GM12878 (cell line): ENCODE results near the gene ATAD3A. TPM values are rescaled to one million over a fixed set of nuclear protein-coding genes. Genes with fewer than 3 reads are reported as not detected.

Experiments used
- ATAC-seq: fragments of 200-7000 bp; cut with Tn5 transposase; 3 replicates; pipeline ENCODE4 v1.9.1; 2020; ENCODE audit warnings: mild to moderate bottlenecking, moderate library complexity
- BruUV-seq: library from RNA; stranded (reverse); fragments of 400-500 nt; replicated peaks from 2 replicates; lab custom pipeline; 2021; lab: Mats Ljungman, UMichigan
- CTCF ChIA-PET: fragments of 300-600 bp; sonication (Branson Sonifier 250); formaldehyde crosslinking; extraction: SDS; loops from one replicate; lab custom pipeline; 2021; ENCODE audit warnings: inconsistent platforms; lab: Yijun Ruan, JAX
- POLR2A ChIA-PET: fragments of 350-600 bp; formaldehyde crosslinking; extraction: SDS; loops from one replicate; lab custom pipeline; 2021; ENCODE audit warnings: inconsistent platforms; lab: Charles Lee
- RAD21 ChIA-PET: fragments of 300-600 bp; sonication (Branson Sonifier 250); formaldehyde crosslinking; loops from one replicate; lab custom pipeline; 2023; ENCODE audit warnings: antibody characterized with exemption; ENCODE audit not compliant: unreplicated experiment; lab: Charles Lee
- SMC1A ChIA-PET: fragments of 300-600 bp; sonication (Branson Sonifier 250); formaldehyde crosslinking; loops from one replicate; lab custom pipeline; 2023; ENCODE audit not compliant: unreplicated experiment, uncharacterized antibody; lab: Charles Lee
- DNase-seq: peaks from one replicate; pipeline ENCODE4 v3.0.0-alpha.2; 2011; ENCODE audit warnings: low read depth, low spot score
- FAIRE-seq: peaks from 3 replicates; lab custom pipeline; 2011; peaks lifted over from hg19 to GRCh38; lab: Jason Lieb, UNC
- H2AFZ ChIP-seq: 2 replicates; pipeline ENCODE4 v1.6.0; 2011; ENCODE audit warnings: low read depth, low read length, control low read depth; ENCODE audit not compliant: control insufficient read depth
- H3K27ac ChIP-seq: 2 replicates; pipeline ENCODE4 v1.5.1; 2011; ENCODE audit warnings: control low read depth; ENCODE audit not compliant: control insufficient read depth, insufficient read depth
- H3K27me3 ChIP-seq, 2 experiments: replicated peaks in 1 of 2; 2 replicates each; pipeline versions ENCODE4 v1.6.0 to v1.6.1; 2011; ENCODE audit warnings: low read length in 1 of 2; ENCODE audit not compliant: control insufficient read depth in 2 of 2, insufficient read depth in 2 of 2
- H3K36me3 ChIP-seq, 2 experiments: 2 replicates each; pipeline ENCODE4 v1.5.1; 2011; ENCODE audit warnings: low read length in 1 of 2; ENCODE audit not compliant: control insufficient read depth in 2 of 2, insufficient read depth in 2 of 2
- H3K4me1 ChIP-seq: 2 replicates; pipeline ENCODE4 v1.6.1; 2011; ENCODE audit warnings: mild to moderate bottlenecking, low read length, moderate library complexity, mixed read lengths; ENCODE audit not compliant: control insufficient read depth, insufficient read depth
- H3K4me2 ChIP-seq: 2 replicates; pipeline ENCODE4 v1.6.0; 2011; ENCODE audit warnings: control low read depth; ENCODE audit not compliant: control insufficient read depth, insufficient read depth
- H3K4me3 ChIP-seq: fragments of 200-600 bp; sonication (generic); 2 replicates; pipeline ENCODE4 v1.5.1; 2016
- H3K79me2 ChIP-seq: 2 replicates; pipeline ENCODE4 v1.6.0; 2011; ENCODE audit warnings: low read length; ENCODE audit not compliant: control insufficient read depth, insufficient read depth
- H3K9ac ChIP-seq: 2 replicates; pipeline ENCODE4 v1.8.0; 2011; ENCODE audit warnings: low read length, control low read depth, mixed read lengths; ENCODE audit not compliant: control insufficient read depth, insufficient read depth
- H3K9me3 ChIP-seq: replicated peaks from 3 replicates; pipeline ENCODE4 v1.5.1; 2011; ENCODE audit warnings: mild to moderate bottlenecking, low read length; ENCODE audit not compliant: control insufficient read depth, insufficient read depth
- H4K20me1 ChIP-seq: 2 replicates; pipeline ENCODE4 v1.6.0; 2011; ENCODE audit not compliant: control insufficient read depth, insufficient read depth
- GABPA ChIP-seq: IDR thresholded peaks from 2 replicates; pipeline ENCODE4 v1.6.1; 2014; ENCODE audit warnings: antibody characterized with exemption, low read depth, mild to moderate bottlenecking, inconsistent platforms
- RUNX3 ChIP-seq: IDR thresholded peaks from 2 replicates; pipeline ENCODE4 v1.6.1; 2012; ENCODE audit warnings: low read length, inconsistent platforms
- WGBS: methylation state at CpG from one replicate; pipeline ENCODE4 v1.1.6; 2016; ENCODE audit warnings: low lambda C conversion rate; ENCODE audit not compliant: insufficient replicate concordance, insufficient coverage; ENCODE audit errors: missing lambda C conversion rate; 5-methylcytosine and 5-hydroxymethylcytosine counted together
- in situ Hi-C: fragments of 300-500 bp; cut with MboI; formaldehyde crosslinking; loops from 9 replicates; pipeline ENCODE4 v1.14.3; 2018; ENCODE audit warnings: mixed read lengths
- intact Hi-C: fragments of 100-400 bp; cut with micrococcal nuclease; formaldehyde crosslinking; loops from one replicate; pipeline ENCODE4 v1.14.2; 2022; ENCODE audit not compliant: unreplicated experiment
- polyA plus RNA-seq, 11 experiments: library from polyadenylated mRNA; depleted of rRNA in 4 of 11; unstranded in 6 of 11; stranded (reverse) in 5 of 11; fragments of >200 nt; fragmentation: Nextera tagmentation in 4 of 11; fragmentation: Illumina TruSeq in 1 of 11; extraction: Ambion mirVana in 4 of 11; extraction: Trizol in 1 of 11; gene quantifications; 1 replicate in 1 of 11; 2 replicates in 10 of 11; pipeline versions ENCODE4 v1.2.1 to v1.2.3, GENCODE V29; 2011 to 2016; ENCODE audit warnings: inconsistent platforms in 2 of 11, missing spikeins in 2 of 11, low read depth in 1 of 11
- total RNA-seq, 4 experiments: library from RNA; depleted of rRNA in 3 of 4; stranded (reverse); fragments of >200 nt in 3 of 4; fragmentation: Illumina TruSeq in 1 of 4; extraction: Trizol in 1 of 4; gene quantifications; 2 replicates each; pipeline versions ENCODE4 v1.2.1 to v1.2.3, GENCODE V29; 2013 to 2021
- TF ChIP-seq, protein P1 (sequence below): fragments of 450-650 bp; IDR thresholded peaks from 2 replicates; pipeline ENCODE4 v1.6.1; 2016; ENCODE audit warnings: mild to moderate bottlenecking, moderate library complexity, borderline replicate concordance
- TF ChIP-seq, protein P2 (sequence below): fragments of 450-650 bp; IDR thresholded peaks from 2 replicates; pipeline ENCODE4 v1.6.1; 2018; ENCODE audit warnings: mild to moderate bottlenecking, low read depth, moderate library complexity; ENCODE audit not compliant: partially characterized antibody
- TF ChIP-seq, protein P3 (sequence below): IDR thresholded peaks from 2 replicates; pipeline ENCODE4 v1.6.1; 2011; ENCODE audit warnings: borderline replicate concordance, low read depth, mild to moderate bottlenecking, moderate library complexity, mixed read lengths, low read length; ENCODE audit not compliant: insufficient read depth; ENCODE audit errors: extremely low read length

The ATAD3A gene
- total and polyA plus RNA-seq, 10 of the 15 experiments (the other 5 are each of a cell fraction or from before 2014, with no cell fraction given) = 0.05 to 93.5 (median 38.9) TPM

DNA sequence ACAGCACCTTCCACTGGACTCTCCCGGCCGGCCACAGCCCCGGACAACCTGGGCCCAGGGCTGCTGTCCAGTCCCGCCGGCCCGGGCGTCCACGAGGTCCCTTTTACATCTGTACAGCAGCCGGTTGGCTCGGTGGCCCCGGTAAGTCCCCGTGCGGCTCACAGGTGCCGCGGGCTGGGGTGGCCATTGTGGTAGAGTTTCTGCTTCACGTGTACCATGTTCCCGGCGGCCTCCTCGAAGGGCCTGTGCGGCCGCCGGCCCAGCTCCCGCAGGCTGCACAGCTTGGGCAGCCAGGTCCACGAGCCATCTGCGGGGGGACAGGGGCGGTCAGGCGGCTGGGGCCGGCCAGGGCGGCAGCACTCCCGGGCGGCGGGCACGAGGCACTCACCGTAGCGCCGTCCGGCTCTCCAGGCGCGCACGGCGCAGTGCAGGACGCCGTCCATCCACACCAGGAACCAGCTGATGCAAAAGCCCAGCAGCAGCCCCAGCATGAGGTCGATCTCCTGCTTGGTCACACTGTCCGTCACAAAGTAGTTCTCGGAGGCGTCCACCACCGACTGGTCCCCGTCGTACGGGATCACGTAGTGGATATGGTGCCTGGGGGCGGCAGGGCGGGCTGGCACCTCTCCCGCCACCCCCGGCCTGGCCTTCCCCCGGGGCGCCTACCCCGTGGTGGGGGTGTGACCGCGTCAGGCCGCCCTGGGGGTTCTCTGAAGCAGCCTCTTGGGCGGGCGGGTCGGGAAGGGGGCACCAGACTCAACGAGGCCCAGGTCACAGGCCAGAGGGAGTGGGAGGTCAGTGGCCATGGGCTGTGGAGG lies 23.4 kb downstream of the ATAD3A start:
- Histone ChIP-seq H3K36me3 (no peaks in the 10 kb centered on the region), H3K4me2 (no peak overlapping the region), H2AFZ (no peak overlapping the region), H3K27me3 (no peaks in the 10 kb centered on the region), H3K4me3 (no peak overlapping the region)
- FAIRE-seq (no peak), DNase-seq (no peak), ATAC-seq (no peak)
- POLR2A ChIA-PET = no interaction called here
- intact Hi-C loops = no loop called here
- CTCF ChIA-PET = no interaction called here
- in situ Hi-C loops = no loop called here
- TF ChIP-seq RUNX3 (no peak), GABPA (no peak)
- TF ChIP-seq, protein P1, sequence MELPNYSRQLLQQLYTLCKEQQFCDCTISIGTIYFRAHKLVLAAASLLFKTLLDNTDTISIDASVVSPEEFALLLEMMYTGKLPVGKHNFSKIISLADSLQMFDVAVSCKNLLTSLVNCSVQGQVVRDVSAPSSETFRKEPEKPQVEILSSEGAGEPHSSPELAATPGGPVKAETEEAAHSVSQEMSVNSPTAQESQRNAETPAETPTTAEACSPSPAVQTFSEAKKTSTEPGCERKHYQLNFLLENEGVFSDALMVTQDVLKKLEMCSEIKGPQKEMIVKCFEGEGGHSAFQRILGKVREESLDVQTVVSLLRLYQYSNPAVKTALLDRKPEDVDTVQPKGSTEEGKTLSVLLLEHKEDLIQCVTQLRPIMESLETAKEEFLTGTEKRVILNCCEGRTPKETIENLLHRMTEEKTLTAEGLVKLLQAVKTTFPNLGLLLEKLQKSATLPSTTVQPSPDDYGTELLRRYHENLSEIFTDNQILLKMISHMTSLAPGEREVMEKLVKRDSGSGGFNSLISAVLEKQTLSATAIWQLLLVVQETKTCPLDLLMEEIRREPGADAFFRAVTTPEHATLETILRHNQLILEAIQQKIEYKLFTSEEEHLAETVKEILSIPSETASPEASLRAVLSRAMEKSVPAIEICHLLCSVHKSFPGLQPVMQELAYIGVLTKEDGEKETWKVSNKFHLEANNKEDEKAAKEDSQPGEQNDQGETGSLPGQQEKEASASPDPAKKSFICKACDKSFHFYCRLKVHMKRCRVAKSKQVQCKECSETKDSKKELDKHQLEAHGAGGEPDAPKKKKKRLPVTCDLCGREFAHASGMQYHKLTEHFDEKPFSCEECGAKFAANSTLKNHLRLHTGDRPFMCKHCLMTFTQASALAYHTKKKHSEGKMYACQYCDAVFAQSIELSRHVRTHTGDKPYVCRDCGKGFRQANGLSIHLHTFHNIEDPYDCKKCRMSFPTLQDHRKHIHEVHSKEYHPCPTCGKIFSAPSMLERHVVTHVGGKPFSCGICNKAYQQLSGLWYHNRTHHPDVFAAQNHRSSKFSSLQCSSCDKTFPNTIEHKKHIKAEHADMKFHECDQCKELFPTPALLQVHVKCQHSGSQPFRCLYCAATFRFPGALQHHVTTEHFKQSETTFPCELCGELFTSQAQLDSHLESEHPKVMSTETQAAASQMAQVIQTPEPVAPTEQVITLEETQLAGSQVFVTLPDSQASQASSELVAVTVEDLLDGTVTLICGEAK = no peak
- TF ChIP-seq, protein P2, sequence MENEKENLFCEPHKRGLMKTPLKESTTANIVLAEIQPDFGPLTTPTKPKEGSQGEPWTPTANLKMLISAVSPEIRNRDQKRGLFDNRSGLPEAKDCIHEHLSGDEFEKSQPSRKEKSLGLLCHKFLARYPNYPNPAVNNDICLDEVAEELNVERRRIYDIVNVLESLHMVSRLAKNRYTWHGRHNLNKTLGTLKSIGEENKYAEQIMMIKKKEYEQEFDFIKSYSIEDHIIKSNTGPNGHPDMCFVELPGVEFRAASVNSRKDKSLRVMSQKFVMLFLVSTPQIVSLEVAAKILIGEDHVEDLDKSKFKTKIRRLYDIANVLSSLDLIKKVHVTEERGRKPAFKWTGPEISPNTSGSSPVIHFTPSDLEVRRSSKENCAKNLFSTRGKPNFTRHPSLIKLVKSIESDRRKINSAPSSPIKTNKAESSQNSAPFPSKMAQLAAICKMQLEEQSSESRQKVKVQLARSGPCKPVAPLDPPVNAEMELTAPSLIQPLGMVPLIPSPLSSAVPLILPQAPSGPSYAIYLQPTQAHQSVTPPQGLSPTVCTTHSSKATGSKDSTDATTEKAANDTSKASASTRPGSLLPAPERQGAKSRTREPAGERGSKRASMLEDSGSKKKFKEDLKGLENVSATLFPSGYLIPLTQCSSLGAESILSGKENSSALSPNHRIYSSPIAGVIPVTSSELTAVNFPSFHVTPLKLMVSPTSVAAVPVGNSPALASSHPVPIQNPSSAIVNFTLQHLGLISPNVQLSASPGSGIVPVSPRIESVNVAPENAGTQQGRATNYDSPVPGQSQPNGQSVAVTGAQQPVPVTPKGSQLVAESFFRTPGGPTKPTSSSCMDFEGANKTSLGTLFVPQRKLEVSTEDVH = no peak
- TF ChIP-seq, protein P3, sequence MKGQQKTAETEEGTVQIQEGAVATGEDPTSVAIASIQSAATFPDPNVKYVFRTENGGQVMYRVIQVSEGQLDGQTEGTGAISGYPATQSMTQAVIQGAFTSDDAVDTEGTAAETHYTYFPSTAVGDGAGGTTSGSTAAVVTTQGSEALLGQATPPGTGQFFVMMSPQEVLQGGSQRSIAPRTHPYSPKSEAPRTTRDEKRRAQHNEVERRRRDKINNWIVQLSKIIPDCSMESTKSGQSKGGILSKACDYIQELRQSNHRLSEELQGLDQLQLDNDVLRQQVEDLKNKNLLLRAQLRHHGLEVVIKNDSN = no peak
- TF ChIP-seq, all 136 proteins: peak for 0
- RAD21 ChIA-PET = no interaction called here
- 94% methylated on average over 19 of the region's 66 CpGs for WGBS
- Histone ChIP-seq H3K4me1 (no peaks in the 10 kb centered on the region), H3K27ac (no peak overlapping the region), H3K9me3 (no peaks in the 10 kb centered on the region; the same call in 1 of the 3 replicates), H3K9ac (no peak overlapping the region), H4K20me1 (no peaks in the 10 kb centered on the region), H3K79me2 (no peaks in the 10 kb centered on the region)
- no TSS peak for BruUV-seq
- SMC1A ChIA-PET = no interaction called here
